Immature natural killer cell (primary cell): ENCODE measurements around the gene PRR15L. TPM values are rescaled to one million over a fixed set of nuclear protein-coding genes. Genes with fewer than 3 reads are reported as not detected.
A peak's percentile ranks its signal among the peaks of the same experiment; 100 is the strongest.
"Not testable (repeated sequence)": the region's sequence is repeated elsewhere in the genome, so short reads cannot be mapped to it uniquely, and the experiment has no call there.

Experiments
- DNase-seq, 3 donors: peaks; one replicate each; pipeline ENCODE4 v3.0.0; 2022; ENCODE audit warnings: mixed read lengths in 1 of 3
- H3K27ac Mint-ChIP-seq, 6 donors: one replicate each; pipeline ENCODE4 v1.8.0; 2020; ENCODE audit warnings: mixed read lengths in 6 of 6, mild to moderate bottlenecking in 5 of 6, inconsistent platforms in 4 of 6, moderate library complexity in 3 of 6
- H3K27me3 Mint-ChIP-seq, 3 donors: one replicate each; pipeline ENCODE4 v1.8.0; 2020 to 2021; ENCODE audit warnings: low read depth in 3 of 3, mild to moderate bottlenecking in 3 of 3, mixed read lengths in 3 of 3, moderate library complexity in 3 of 3, inconsistent platforms in 1 of 3
- H3K36me3 Mint-ChIP-seq, 3 donors: one replicate each; pipeline ENCODE4 v1.8.0; 2020; ENCODE audit warnings: mixed read lengths in 3 of 3, inconsistent platforms in 2 of 3, mild to moderate bottlenecking in 2 of 3
- H3K4me1 Mint-ChIP-seq, 2 donors: one replicate each; pipeline ENCODE4 v1.8.0; 2020; ENCODE audit warnings: inconsistent platforms in 2 of 2, mild to moderate bottlenecking in 2 of 2, mixed read lengths in 2 of 2, moderate library complexity in 1 of 2
- H3K4me3 Mint-ChIP-seq, 5 donors: one replicate each; pipeline ENCODE4 v1.8.0; 2020; ENCODE audit warnings: mild to moderate bottlenecking in 5 of 5, mixed read lengths in 5 of 5, inconsistent platforms in 3 of 5, moderate library complexity in 3 of 5
- H3K9me3 Mint-ChIP-seq, 6 donors: one replicate each; pipeline ENCODE4 v1.8.0; 2020; ENCODE audit warnings: mild to moderate bottlenecking in 6 of 6, mixed read lengths in 6 of 6, inconsistent platforms in 4 of 6, moderate library complexity in 3 of 6
- polyA plus RNA-seq, 3 donors: library from polyadenylated mRNA; unstranded; fragments of 300-500 nt; fragmentation: Illumina TruSeq; gene quantifications; one replicate each; pipeline ENCODE4 v1.2.3, GENCODE V29; 2021

The PRR15L gene
- polyA plus RNA-seq, 3 donors from 2014 or later: 0.16 TPM; not detected in 2

DNA sequence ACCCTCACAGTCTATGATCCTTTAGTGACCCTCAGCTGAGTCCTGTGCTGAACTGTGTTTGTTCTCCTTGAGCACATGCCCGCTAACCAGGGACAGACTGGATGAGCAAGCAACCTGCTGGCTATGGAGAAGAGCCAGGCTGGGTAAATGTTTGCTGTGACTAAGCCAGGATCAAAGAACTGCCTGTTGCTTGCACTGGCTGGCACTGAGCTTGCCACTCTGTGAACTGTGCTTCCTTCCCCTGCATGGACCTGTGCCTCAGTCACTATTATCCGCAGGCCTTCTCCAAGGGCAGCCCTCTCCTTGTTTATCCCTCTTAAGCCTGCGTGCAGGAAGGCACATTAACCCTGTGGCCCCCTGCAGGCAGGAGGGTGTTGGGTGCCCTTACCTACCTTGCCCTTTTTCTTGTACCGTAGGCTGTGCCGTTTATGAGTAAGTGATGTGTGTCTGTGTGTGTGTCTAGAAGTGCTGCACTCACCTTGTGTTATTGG, 8.9 kb downstream of the PRR15L start:
- Mint-ChIP-seq H3K27ac (peak overlapping the region in 3 of 6 donors; percentile 38 to 86 (median 86)), H3K36me3 (peaks cover 0 to 9% (median 0%) of the 10 kb centered on the region in 3 donors), H3K27me3 (peaks cover 0 to 1% (median 0%) of the 10 kb centered on the region in 3 donors), H3K9me3 (no peaks in the 10 kb centered on the region), H3K4me3 (peak overlapping the region in 1 of 5 donors; percentile 73), H3K4me1 (peaks cover 23 to 35% of the 10 kb centered on the region in 2 donors)
- no peak for DNase-seq

DNA sequence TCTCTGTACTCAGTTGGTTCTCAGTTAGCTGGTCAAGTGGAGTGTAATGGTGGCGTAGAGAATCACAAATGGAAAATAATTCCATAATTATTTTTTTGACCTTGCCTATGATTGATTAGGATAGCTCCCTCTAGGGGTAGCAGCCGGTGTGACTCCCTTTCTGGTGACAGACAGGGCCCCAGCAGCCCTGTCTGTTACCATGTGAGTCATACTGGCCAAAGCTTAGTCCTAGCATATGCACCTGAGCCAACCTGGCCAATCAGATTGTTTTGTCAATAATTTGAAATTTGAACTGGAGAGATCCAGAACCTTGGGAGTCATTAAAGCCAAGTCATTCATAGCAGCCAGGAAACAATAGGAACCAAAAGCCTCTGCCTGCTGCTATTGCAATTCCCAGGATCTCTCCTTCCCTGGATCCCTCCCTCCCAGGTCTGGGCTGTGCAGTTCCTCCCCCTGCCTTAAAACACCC, 10.7 kb downstream of the PRR15L start:
- Mint-ChIP-seq H3K9me3 (no peaks in the 10 kb centered on the region), H3K4me3 (no peak overlapping the region)

GRCh38 chr17:47946516-47946915, 11.2 kb downstream of the PRR15L start:
- no peak for DNase-seq
- H3K4me3 Mint-ChIP-seq: no peak overlapping the region
- H3K9me3 Mint-ChIP-seq: no peaks in the 10 kb centered on the region
- peak overlapping the region in 1 of 6 donors; percentile 58 for H3K27ac Mint-ChIP-seq
- peaks cover 0 to 1% (median 0%) of the 10 kb centered on the region in 3 donors for H3K27me3 Mint-ChIP-seq
- peaks cover 0 to 9% (median 0%) of the 10 kb centered on the region in 3 donors for H3K36me3 Mint-ChIP-seq
- peaks cover 34 to 48% of the 10 kb centered on the region in 2 donors for H3K4me1 Mint-ChIP-seq

More for the DNA sequence above, 10.7 kb downstream of the PRR15L start:
- peaks cover 32 to 45% of the 10 kb centered on the region in 2 donors for H3K4me1 Mint-ChIP-seq
- H3K36me3 Mint-ChIP-seq: peaks cover 0 to 9% (median 0%) of the 10 kb centered on the region in 3 donors
- peaks cover 0 to 1% (median 0%) of the 10 kb centered on the region in 3 donors for H3K27me3 Mint-ChIP-seq
- H3K27ac Mint-ChIP-seq: peak overlapping the region in 4 of 6 donors; percentile 49 to 68 (median 62)
- peak; percentile 55 to 62 (median 58) for DNase-seq

- Mint-ChIP-seq H3K4me1 (peaks cover 39 to 55% of the 10 kb centered on the region in 2 donors), H3K36me3 (peaks cover 0 to 9% (median 0%) of the 10 kb centered on the region in 3 donors), H3K4me3 (peak overlapping the region in 1 of 5 donors; percentile 7), H3K27ac (peak overlapping the region in 5 of 6 donors; percentile 61 to 89 (median 77)), H3K27me3 (peaks cover 0 to 4% (median 4%) of the 10 kb centered on the region in 3 donors), H3K9me3 (no peaks in the 10 kb centered on the region)
- no peak for DNase-seq
Observed at GRCh38 chr17:47945529-47946508, 11.9 kb downstream of the PRR15L start.

DNA sequence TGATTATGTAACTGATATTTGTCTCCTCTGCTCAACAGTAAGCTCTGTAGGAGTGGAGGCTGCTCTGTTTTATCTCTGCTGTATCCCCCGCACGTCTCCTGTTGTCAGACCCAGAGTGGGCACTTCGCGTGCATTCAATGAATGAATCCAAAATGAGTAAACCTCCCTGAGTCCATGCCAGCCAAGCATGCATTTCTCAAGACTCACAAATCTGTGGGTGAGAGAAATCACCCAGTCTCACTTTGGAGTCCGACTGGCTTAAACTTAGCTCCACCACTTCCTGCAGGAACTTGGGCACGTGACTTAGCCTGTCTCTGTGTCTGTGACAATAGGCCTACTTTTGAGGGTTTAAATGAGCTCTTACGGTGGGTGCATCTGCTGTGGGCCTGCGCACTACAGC, 12.6 kb downstream of the PRR15L start:
- no peaks in the 10 kb centered on the region for H3K9me3 Mint-ChIP-seq
- peaks cover 40 to 55% of the 10 kb centered on the region in 2 donors for H3K4me1 Mint-ChIP-seq
- H3K4me3 Mint-ChIP-seq: peak overlapping the region; percentile 1 to 36 (median 25)
- peak overlapping the region; percentile 34 to 89 (median 72) for H3K27ac Mint-ChIP-seq
- peak; percentile 40 to 41 (median 40) for DNase-seq
- peaks cover 0 to 9% (median 0%) of the 10 kb centered on the region in 3 donors for H3K36me3 Mint-ChIP-seq
- H3K27me3 Mint-ChIP-seq: peaks cover 0 to 4% (median 4%) of the 10 kb centered on the region in 3 donors

GRCh38 chr17:47942568-47942967, 15.1 kb downstream of the PRR15L start:
- Mint-ChIP-seq H3K36me3 (peaks cover 0 to 4% (median 0%) of the 10 kb centered on the region in 3 donors), H3K27ac (peak overlapping the region in 5 of 6 donors; percentile 78 to 90 (median 84)), H3K4me3 (peak overlapping the region; percentile 76 to 93 (median 86)), H3K4me1 (peaks cover 31 to 45% of the 10 kb centered on the region in 2 donors), H3K9me3 (no peaks in the 10 kb centered on the region), H3K27me3 (peaks cover 0 to 6% (median 4%) of the 10 kb centered on the region in 3 donors)
- no peak for DNase-seq

DNA sequence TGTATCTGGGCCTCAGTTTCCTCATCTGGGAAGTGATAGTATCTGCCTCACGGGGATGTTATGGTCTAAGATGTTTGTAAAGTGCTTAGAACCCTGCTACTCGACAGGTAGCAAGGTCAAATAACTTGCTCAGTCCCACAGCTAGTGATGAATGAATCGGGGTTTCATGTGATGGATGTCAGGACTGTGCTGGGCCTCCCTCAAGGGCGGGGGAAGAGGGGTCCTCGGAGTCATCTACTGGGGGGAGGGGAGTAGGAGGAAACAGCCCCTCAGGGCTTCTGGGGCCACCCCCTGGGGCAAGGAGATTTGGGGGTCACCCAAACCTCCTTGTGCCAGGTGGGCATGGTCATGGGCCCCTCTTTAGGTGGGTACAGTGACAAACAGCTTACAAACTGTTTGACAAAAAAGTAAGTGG, 15.6 kb downstream of the PRR15L start:
- Mint-ChIP-seq H3K4me1 (peaks cover 31 to 44% of the 10 kb centered on the region in 2 donors), H3K4me3 (peak overlapping the region; percentile 76 to 93 (median 86)), H3K27me3 (peaks cover 0 to 6% (median 4%) of the 10 kb centered on the region in 3 donors), H3K36me3 (peaks cover 0 to 4% (median 0%) of the 10 kb centered on the region in 3 donors), H3K9me3 (no peaks in the 10 kb centered on the region), H3K27ac (peak overlapping the region; percentile 78 to 90 (median 83))
- no peak for DNase-seq

GRCh38 chr17:47941246-47942095, 16.2 kb downstream of the PRR15L start, which contains the start of gene PNPO:
Gene PNPO (plus strand): TSS chr17:47941571. CDS start chr17:47941676, 105 bp downstream.
- peak within 1 kb of the TSS; percentile 78 to 92 (median 86) for H3K27ac Mint-ChIP-seq
- peaks cover 31 to 40% of the 10 kb centered on the region in 2 donors for H3K4me1 Mint-ChIP-seq
- no peaks in the 10 kb centered on the region for H3K9me3 Mint-ChIP-seq
- peak within 1 kb of the TSS; percentile 76 to 93 (median 86) for H3K4me3 Mint-ChIP-seq
- H3K27me3 Mint-ChIP-seq: peaks cover 0 to 6% (median 4%) of the 10 kb centered on the region in 3 donors
- DNase-seq: peak; percentile 92 to 95 (median 93)
- peaks cover 0 to 4% (median 0%) of the 10 kb centered on the region in 3 donors for H3K36me3 Mint-ChIP-seq

GRCh38 chr17:47937941-47938340, 19.7 kb downstream of the PRR15L start:
- H3K9me3 Mint-ChIP-seq: no peaks in the 10 kb centered on the region
- no peaks in the 10 kb centered on the region for H3K36me3 Mint-ChIP-seq
- H3K27ac Mint-ChIP-seq: no peak overlapping the region
- no peak overlapping the region for H3K4me3 Mint-ChIP-seq
- peaks cover 0 to 6% (median 5%) of the 10 kb centered on the region in 3 donors for H3K27me3 Mint-ChIP-seq
- no peak for DNase-seq
- H3K4me1 Mint-ChIP-seq: peaks cover 14 to 15% of the 10 kb centered on the region in 2 donors

DNA sequence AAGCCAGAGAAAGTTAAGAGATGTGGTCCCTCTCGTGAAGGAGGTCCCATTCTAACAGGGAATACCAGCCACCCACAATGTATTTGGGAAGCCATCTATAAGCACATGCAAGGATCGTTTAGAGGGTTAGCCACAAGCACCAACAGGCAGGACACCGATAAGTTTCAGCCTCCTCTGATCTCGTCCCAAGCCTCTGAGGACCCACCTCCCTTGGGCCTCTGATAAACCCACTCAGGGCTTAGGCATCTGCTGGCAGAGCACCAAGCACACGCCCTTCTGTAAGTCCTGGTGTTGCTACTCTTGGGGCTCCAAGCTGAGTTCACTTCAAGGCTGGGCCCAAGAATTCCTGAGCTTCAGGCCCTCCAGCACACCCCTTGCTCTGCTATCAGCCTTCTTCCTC, 21.7 kb downstream of the PRR15L start:
- Mint-ChIP-seq H3K9me3 (no peaks in the 10 kb centered on the region), H3K4me3 (no peak overlapping the region), H3K27ac (no peak overlapping the region)

GRCh38 chr17:47935468-47935867, 22.2 kb downstream of the PRR15L start:
- not testable (repeated sequence) for H3K4me3 Mint-ChIP-seq, H3K27ac Mint-ChIP-seq, H3K36me3 Mint-ChIP-seq, H3K9me3 Mint-ChIP-seq, H3K4me1 Mint-ChIP-seq, DNase-seq, H3K27me3 Mint-ChIP-seq

More for the DNA sequence above, 21.7 kb downstream of the PRR15L start:
- Mint-ChIP-seq H3K4me1 (peaks cover 2% of the 10 kb centered on the region in 2 donors), H3K36me3 (no peaks in the 10 kb centered on the region), H3K27me3 (peaks cover 0 to 2% (median 1%) of the 10 kb centered on the region in 3 donors)
- no peak for DNase-seq

DNA sequence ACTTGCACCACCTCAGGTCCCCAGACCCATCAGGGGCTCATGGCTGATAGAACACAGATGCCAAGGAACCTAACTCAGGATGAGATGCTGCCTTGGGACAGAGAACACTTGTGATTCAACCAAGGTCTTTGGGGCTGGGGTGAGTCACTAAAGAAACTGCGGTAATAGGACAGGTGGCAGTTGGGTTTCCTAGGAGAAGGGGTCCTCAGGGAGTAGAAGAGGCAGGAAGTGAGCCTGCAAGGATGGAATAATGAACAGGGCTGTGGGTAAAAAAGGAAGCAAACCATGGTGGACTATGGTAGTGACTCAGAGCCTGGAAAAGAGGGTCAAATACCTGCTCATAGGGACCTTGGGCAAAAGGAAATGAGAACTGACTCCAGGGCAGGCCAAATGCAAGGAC, 22.8 kb downstream of the PRR15L start:
- Mint-ChIP-seq H3K27ac (no peak overlapping the region), H3K36me3 (peaks cover 0 to 5% (median 3%) of the 10 kb centered on the region in 3 donors), H3K27me3 (peaks cover 0 to 2% (median under 1%) of the 10 kb centered on the region in 3 donors), H3K4me1 (no peaks in the 10 kb centered on the region), H3K4me3 (no peak overlapping the region), H3K9me3 (no peaks in the 10 kb centered on the region)
- no peak for DNase-seq

- Mint-ChIP-seq H3K9me3 (no peaks in the 10 kb centered on the region), H3K36me3 (peaks cover 7 to 17% (median 13%) of the 10 kb centered on the region in 3 donors), H3K4me3 (no peak overlapping the region), H3K27ac (peak overlapping the region in 4 of 6 donors; percentile 30 to 77 (median 54)), H3K4me1 (no peaks in the 10 kb centered on the region), H3K27me3 (peaks cover 0 to 5% (median 0%) of the 10 kb centered on the region in 3 donors)
- no peak for DNase-seq
Observed at GRCh38 chr17:47931848-47932247, 25.8 kb downstream of the PRR15L start.
